Osteocyte (in vitro differentiated cells): ENCODE results near the gene RRP9. TPM values are rescaled to one million over a fixed set of nuclear protein-coding genes. Genes with fewer than 3 reads are reported as not detected.

Source experiments
- DNase-seq: peaks from one replicate; pipeline ENCODE4 v3.0.0; 2021; ENCODE audit warnings: mixed read lengths; ENCODE audit not compliant: unreplicated experiment; ENCODE audit errors: extremely low spot score
- H3K27ac Mint-ChIP-seq: one replicate; pipeline ENCODE4 v1.8.0; 2021; ENCODE audit warnings: mild to moderate bottlenecking, mixed read lengths; ENCODE audit not compliant: unreplicated experiment
- H3K27me3 Mint-ChIP-seq: one replicate; pipeline ENCODE4 v1.8.0; 2021; ENCODE audit warnings: mixed read lengths; ENCODE audit not compliant: unreplicated experiment
- H3K36me3 Mint-ChIP-seq: one replicate; pipeline ENCODE4 v1.8.0; 2021; ENCODE audit warnings: mixed read lengths; ENCODE audit not compliant: unreplicated experiment
- H3K4me1 Mint-ChIP-seq: one replicate; pipeline ENCODE4 v1.8.0; 2021; ENCODE audit warnings: mixed read lengths; ENCODE audit not compliant: unreplicated experiment
- H3K4me3 Mint-ChIP-seq: one replicate; pipeline ENCODE4 v1.8.0; 2021; ENCODE audit warnings: mild to moderate bottlenecking, moderate library complexity, mixed read lengths; ENCODE audit not compliant: unreplicated experiment
- H3K9me3 Mint-ChIP-seq: one replicate; pipeline ENCODE4 v1.8.0; 2021; ENCODE audit warnings: mixed read lengths; ENCODE audit not compliant: unreplicated experiment
- total RNA-seq: library from RNA; stranded (reverse); gene quantifications from 2 replicates; pipeline ENCODE4 v1.2.1, GENCODE V29; 2021
- TF ChIP-seq, protein P1 (sequence below): fragments of 200-600 bp; sonication (generic); IDR thresholded peaks from 2 replicates; pipeline ENCODE4 v1.5.0; 2021; ENCODE audit warnings: antibody characterized with exemption, mild to moderate bottlenecking, moderate library complexity

Gene RRP9
- total RNA-seq, 1 donor from 2014 or later, result 20.7 TPM

- Mint-ChIP-seq H3K4me1 (no peaks in the 10 kb centered on the region), H3K27ac (no peak overlapping the region), H3K36me3 (peaks cover 3% of the 10 kb centered on the region), H3K27me3 (peaks cover 8% of the 10 kb centered on the region), H3K4me3 (peak overlapping the region; percentile 32), H3K9me3 (no peaks in the 10 kb centered on the region)
- DNase-seq, result no peak
- TF ChIP-seq, protein P1, sequence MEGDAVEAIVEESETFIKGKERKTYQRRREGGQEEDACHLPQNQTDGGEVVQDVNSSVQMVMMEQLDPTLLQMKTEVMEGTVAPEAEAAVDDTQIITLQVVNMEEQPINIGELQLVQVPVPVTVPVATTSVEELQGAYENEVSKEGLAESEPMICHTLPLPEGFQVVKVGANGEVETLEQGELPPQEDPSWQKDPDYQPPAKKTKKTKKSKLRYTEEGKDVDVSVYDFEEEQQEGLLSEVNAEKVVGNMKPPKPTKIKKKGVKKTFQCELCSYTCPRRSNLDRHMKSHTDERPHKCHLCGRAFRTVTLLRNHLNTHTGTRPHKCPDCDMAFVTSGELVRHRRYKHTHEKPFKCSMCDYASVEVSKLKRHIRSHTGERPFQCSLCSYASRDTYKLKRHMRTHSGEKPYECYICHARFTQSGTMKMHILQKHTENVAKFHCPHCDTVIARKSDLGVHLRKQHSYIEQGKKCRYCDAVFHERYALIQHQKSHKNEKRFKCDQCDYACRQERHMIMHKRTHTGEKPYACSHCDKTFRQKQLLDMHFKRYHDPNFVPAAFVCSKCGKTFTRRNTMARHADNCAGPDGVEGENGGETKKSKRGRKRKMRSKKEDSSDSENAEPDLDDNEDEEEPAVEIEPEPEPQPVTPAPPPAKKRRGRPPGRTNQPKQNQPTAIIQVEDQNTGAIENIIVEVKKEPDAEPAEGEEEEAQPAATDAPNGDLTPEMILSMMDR, result peak; percentile 49
These were observed 14.4 kb upstream of the RRP9 start for GRCh38 chr3:51955893-51956770.

- Mint-ChIP-seq H3K36me3 (peaks cover 3% of the 10 kb centered on the region), H3K9me3 (no peaks in the 10 kb centered on the region), H3K27ac (no peak within 1 kb of the TSS), H3K27me3 (peaks cover 8% of the 10 kb centered on the region), H3K4me1 (no peaks in the 10 kb centered on the region), H3K4me3 (no peak within 1 kb of the TSS)
- DNase-seq, result no peak
- TF ChIP-seq, protein P1, result no peak
These were observed 13.6 kb upstream of the RRP9 start, which contains the start of gene GPR62 for GRCh38 chr3:51955175-51955892. GPR62 (plus strand) TSS chr3:51955381; CDS start chr3:51955653, 272 bp downstream.

DNA sequence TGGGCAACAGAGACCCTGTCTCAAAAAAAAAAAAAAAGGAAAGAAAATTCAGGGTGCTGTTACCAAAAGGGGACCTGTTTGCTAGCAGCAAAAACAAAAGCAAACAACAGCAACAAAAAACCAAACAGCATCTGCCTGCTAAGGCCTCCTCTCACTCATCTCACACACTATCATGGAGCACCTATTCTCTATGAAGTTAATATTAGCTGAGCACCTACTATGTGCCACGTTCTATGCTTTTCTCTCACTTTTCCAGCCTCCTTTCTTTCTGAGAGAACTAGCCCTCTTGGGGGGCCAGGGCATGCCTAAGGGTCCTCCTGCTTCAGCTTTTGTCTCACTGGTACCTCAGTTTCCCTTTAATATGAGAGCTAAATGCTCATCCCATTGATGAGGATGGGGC is 13.0 kb upstream of the RRP9 start:
- no peaks in the 10 kb centered on the region for H3K9me3 Mint-ChIP-seq
- no peak for DNase-seq
- TF ChIP-seq, protein P1, result no peak
- no peaks in the 10 kb centered on the region for H3K4me1 Mint-ChIP-seq
- H3K4me3 Mint-ChIP-seq, result no peak overlapping the region
- peaks cover 8% of the 10 kb centered on the region for H3K27me3 Mint-ChIP-seq
- H3K36me3 Mint-ChIP-seq, result peaks cover 3% of the 10 kb centered on the region
- H3K27ac Mint-ChIP-seq, result no peak overlapping the region

DNA sequence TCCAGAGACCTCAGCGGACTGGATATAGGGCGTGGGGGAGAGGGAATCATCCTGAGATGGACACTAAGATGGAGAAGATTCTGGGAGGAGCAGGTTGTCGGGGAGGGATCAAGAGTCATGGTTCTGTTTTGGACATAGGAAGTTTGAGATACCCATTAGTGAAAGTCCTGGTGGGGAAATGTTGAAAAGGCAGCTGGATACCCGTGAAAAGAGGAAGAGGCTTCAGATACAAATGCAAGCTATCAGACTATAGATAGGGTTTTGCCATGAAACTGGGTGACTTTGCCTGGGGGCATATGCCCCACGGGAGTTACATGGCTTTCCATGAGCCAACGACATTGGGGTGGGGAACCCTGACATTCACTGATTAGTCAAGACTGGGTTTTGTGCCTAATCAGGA is 12.4 kb upstream of the RRP9 start:
- Mint-ChIP-seq H3K9me3 (no peaks in the 10 kb centered on the region), H3K27ac (no peak overlapping the region), H3K4me3 (no peak overlapping the region), H3K27me3 (peaks cover 8% of the 10 kb centered on the region), H3K4me1 (no peaks in the 10 kb centered on the region), H3K36me3 (peaks cover 3% of the 10 kb centered on the region)
- TF ChIP-seq, protein P1, result no peak
- no peak for DNase-seq

- H3K9me3 Mint-ChIP-seq, result no peaks in the 10 kb centered on the region
- TF ChIP-seq, protein P1, result no peak
- no peak overlapping the region for H3K4me3 Mint-ChIP-seq
- peaks cover 8% of the 10 kb centered on the region for H3K27me3 Mint-ChIP-seq
- H3K36me3 Mint-ChIP-seq, result peaks cover 3% of the 10 kb centered on the region
- DNase-seq, result no peak
- H3K27ac Mint-ChIP-seq, result no peak overlapping the region
- H3K4me1 Mint-ChIP-seq, result no peaks in the 10 kb centered on the region
These were observed 11.7 kb upstream of the RRP9 start for GRCh38 chr3:51953445-51953844.
